ENCODE results near the gene DPEP2. TPM values are rescaled to one million over a fixed set of nuclear protein-coding genes. Genes with fewer than 3 reads are reported as not detected.

Gene DPEP2
- total and polyA plus RNA-seq, 2 of the 13 experiments (the other 11 are each of a cell fraction or from before 2014, with no cell fraction given): 0.18 TPM; not detected in 1

- H3K4me1 ChIP-seq (ENCODE audit: insufficient read depth, low read length): peaks cover 57% of the 10 kb centered on the region
- H3K4me3 ChIP-seq (replicated peaks in 1 of 3; ENCODE audit: insufficient read depth in 1 of 3, low read depth in 2 of 3, low read length in 3 of 3): peak overlapping the region; percentile 89 to 91 (median 90)
- no TSS peak for BruUV-seq (replicated peaks)
- intact Hi-C loops (cut with micrococcal nuclease; ENCODE audit: unreplicated experiment): loop anchor here (2.0 kb wide), 1 partner anchor 27 kb away; no protein-coding TSS in a partner anchor
- POLR2A ChIA-PET: interaction anchor here (0.6 to 12.9 kb wide), 10 partner anchors 10 to 149 kb away, joined by 4 to 226 read pairs (median 10); partner anchors contain the start of genes DDX28, DUS2, LCAT and PSMB10
- peaks cover 0 to 3% of the 10 kb centered on the region in 2 experiments; a peak in 1 of 5 replicates for H3K27me3 ChIP-seq (ENCODE audit: control insufficient read depth in 1 of 2, insufficient read depth in 2 of 2, low read length in 2 of 2)
- peak overlapping the region; percentile 92 for H3K4me2 ChIP-seq (ENCODE audit: low read depth, low read length)
- peak; percentile 66 for ATAC-seq
- no peak for FAIRE-seq
- H3K36me3 ChIP-seq (replicated peaks in 1 of 2; ENCODE audit: control insufficient read depth in 1 of 2, insufficient read depth in 2 of 2, low read length in 2 of 2): no peaks in the 10 kb centered on the region; a peak in 1 of 5 replicates
- peak overlapping the region; percentile 83 for H3K9ac ChIP-seq (ENCODE audit: insufficient read depth, low read depth, low read length)
- H3K79me2 ChIP-seq (ENCODE audit: insufficient read depth, low read length): peaks cover 43% of the 10 kb centered on the region
- peaks cover 11% of the 10 kb centered on the region for H4K20me1 ChIP-seq (ENCODE audit: insufficient read depth, low read length)
- H2AFZ ChIP-seq (ENCODE audit: low read length): no peak overlapping the region
- H3K9me3 ChIP-seq (ENCODE audit: low read length): no peaks in the 10 kb centered on the region
- peak; percentile 72 for DNase-seq (ENCODE audit: low spot score)
- peak overlapping the region; percentile 92 for H3K27ac ChIP-seq (ENCODE audit: extremely low read length, insufficient read depth, low read length)
- in situ Hi-C loops (cut with HindIII; ENCODE audit: extremely low pct_ligation_motif_present, low pct_unique_long_range_greater_than_20kb): no loop called here
- CTCF ChIA-PET (ENCODE audit: low intra/inter-chr PET ratio, low total read pairs): interaction anchor here (1.8 kb wide), 1 partner anchor 24 kb away, joined by 3 read pairs; no protein-coding TSS in a partner anchor
- 9% methylated on average over 40 of the region's 40 CpGs for WGBS (ENCODE audit: low lambda C conversion rate)
- TF ChIP-seq ZNF605 (CRISPR knock-in tag; IDR thresholded peaks at IDR 0.05): no peak
- no peak for TF ChIP-seq SMYD3 (CRISPR knock-in tag; IDR thresholded peaks at IDR 0.05)
- TF ChIP-seq ELF4 (CRISPR knock-in tag; IDR thresholded peaks at IDR 0.05; ENCODE audit: borderline replicate concordance): 0 out of 2 replicates have a peak, but pooled peaks have one; percentile 19
- TF ChIP-seq ZXDC (CRISPR knock-in tag; IDR thresholded peaks at IDR 0.05): peak; percentile 4; the same call in 1 of the 2 replicates
- TF ChIP-seq FOXO1 (CRISPR knock-in tag; IDR thresholded peaks at IDR 0.05): peak; percentile 23; the same call in 1 of the 2 replicates
- TF ChIP-seq ZNF704 (CRISPR knock-in tag; IDR thresholded peaks at IDR 0.05; ENCODE audit: borderline replicate concordance): no peak
- TF ChIP-seq ZMYM3 (CRISPR knock-in tag; IDR thresholded peaks at IDR 0.05): peak; percentile 91
- TF ChIP-seq ZBTB7B (CRISPR knock-in tag; IDR thresholded peaks at IDR 0.05): peak; percentile 52; the same call in 1 of the 2 replicates
- 0 out of 2 replicates have a peak, but pooled peaks have one; percentile 9 for TF ChIP-seq ZNF567 (CRISPR knock-in tag; IDR thresholded peaks at IDR 0.05; ENCODE audit: borderline replicate concordance)
- peak; percentile 32; the same call in 1 of the 2 replicates for TF ChIP-seq HNF4A (CRISPR knock-in tag; IDR thresholded peaks at IDR 0.05)
- TF ChIP-seq SALL1 (CRISPR knock-in tag; IDR thresholded peaks at IDR 0.05): peak; percentile 63
- peak; percentile 10; the same call in 1 of the 2 replicates for TF ChIP-seq ETV5 (CRISPR knock-in tag; IDR thresholded peaks at IDR 0.05; ENCODE audit: borderline replicate concordance)
- peak; percentile 51; the same call in 1 of the 2 replicates for TF ChIP-seq DRAP1 (CRISPR knock-in tag; IDR thresholded peaks at IDR 0.05)
- TF ChIP-seq SPEN (CRISPR knock-in tag; IDR thresholded peaks at IDR 0.05; ENCODE audit: low read depth): peak; percentile 59; the same call in 1 of the 2 replicates
- TF ChIP-seq MAZ (IDR thresholded peaks at IDR 0.05; ENCODE audit: borderline replicate concordance, low read depth, low read length): 0 out of 2 replicates have a peak, but pooled peaks have one; percentile 30
- no peak for TF ChIP-seq MAZ (CRISPR knock-in tag; IDR thresholded peaks at IDR 0.05; ENCODE audit: low read depth)
- no peak for TF ChIP-seq ZNF430 (CRISPR knock-in tag; IDR thresholded peaks at IDR 0.05)
- TF ChIP-seq BORCS8-MEF2B (CRISPR knock-in tag; IDR thresholded peaks at IDR 0.05): peak; percentile 56; the same call in 1 of the 2 replicates
- 0 out of 2 replicates have a peak, but pooled peaks have one; percentile 77 for TF ChIP-seq RFXANK (CRISPR knock-in tag; IDR thresholded peaks at IDR 0.05)
- peak; percentile 32 for TF ChIP-seq ZNF747 (CRISPR knock-in tag; IDR thresholded peaks at IDR 0.05; ENCODE audit: borderline replicate concordance)
Measured at GRCh38 chr16:67969254-67970039, 29.8 kb downstream of the DPEP2 start.

All from HepG2 (cell line).